OCI-LY7 (cell line): ENCODE measurements around the gene GPR89A. TPM values are rescaled to one million over a fixed set of nuclear protein-coding genes. Genes with fewer than 3 reads are reported as not detected.
"Not testable (repeated sequence)": the region's sequence is repeated elsewhere in the genome, so short reads cannot be mapped to it uniquely, and the experiment has no call there.

ENCODE experiments used
- BruUV-seq: library from RNA; stranded (reverse); fragments of 400-500 nt; replicated peaks from 2 replicates; lab custom pipeline; 2021; lab: Mats Ljungman, UMichigan
- CTCF ChIA-PET: fragments of 300-600 bp; sonication (Branson Sonifier 250); formaldehyde crosslinking; loops from one replicate; lab custom pipeline; 2022; ENCODE audit warnings: antibody characterized with exemption; ENCODE audit not compliant: unreplicated experiment; lab: Charles Lee
- POLR2A ChIA-PET: fragments of 300-600 bp; sonication (Branson Sonifier 250); formaldehyde crosslinking; loops from one replicate; lab custom pipeline; 2022; ENCODE audit warnings: antibody characterized with exemption; lab: Charles Lee
- DNase-seq: peaks from one replicate; pipeline ENCODE4 v3.0.0-alpha.2; 2015; ENCODE audit warnings: low spot score
- H2AFZ ChIP-seq: fragments of 200-600 bp; sonication (generic), shearing (Covaris generic); 2 replicates; pipeline ENCODE4 v1.6.1; 2014; ENCODE audit warnings: mild to moderate bottlenecking, antibody characterized with exemption, low read length, moderate library complexity
- H3K27ac ChIP-seq: fragments of 200-600 bp; sonication (generic); 2 replicates; pipeline ENCODE4 v1.5.1; 2014; ENCODE audit warnings: mixed run types, low read depth, mild to moderate bottlenecking, moderate library complexity, low read length, inconsistent platforms; ENCODE audit not compliant: poor library complexity, severe bottlenecking
- H3K36me3 ChIP-seq: fragments of 200-600 bp; sonication (generic); 2 replicates; pipeline ENCODE4 v1.6.1; 2014; ENCODE audit warnings: mild to moderate bottlenecking, antibody characterized with exemption, low read length, moderate library complexity, mixed read lengths; ENCODE audit not compliant: insufficient read depth
- H3K4me1 ChIP-seq: fragments of 200-600 bp; sonication (generic); 2 replicates; pipeline ENCODE4 v1.5.1; 2014; ENCODE audit warnings: mild to moderate bottlenecking, low read length; ENCODE audit not compliant: insufficient read depth, poor library complexity, severe bottlenecking
- H3K4me2 ChIP-seq: fragments of 200-600 bp; sonication (generic); 2 replicates; pipeline ENCODE4 v1.6.1; 2014; ENCODE audit warnings: mild to moderate bottlenecking, low read length
- H3K4me3 ChIP-seq: fragments of 200-600 bp; sonication (generic); 2 replicates; pipeline ENCODE4 v1.5.1; 2014; ENCODE audit warnings: mild to moderate bottlenecking, low read depth, low read length; ENCODE audit not compliant: poor library complexity, severe bottlenecking
- H3K79me2 ChIP-seq: fragments of 200-600 bp; sonication (generic); 2 replicates; pipeline ENCODE4 v1.6.1; 2016; ENCODE audit warnings: low read depth, mild to moderate bottlenecking, low read length, moderate library complexity, mixed read lengths; ENCODE audit not compliant: insufficient read depth
- H3K9me2 ChIP-seq: fragments of 200-600 bp; sonication (generic); 2 replicates; pipeline ENCODE4 v1.6.1; 2016; ENCODE audit warnings: mild to moderate bottlenecking, low read length, mixed read lengths; ENCODE audit not compliant: insufficient read depth
- H3K9me3 ChIP-seq: fragments of 200-600 bp; sonication (generic); 2 replicates; pipeline ENCODE4 v1.6.1; 2014; ENCODE audit warnings: mild to moderate bottlenecking, mixed run types, low read length, mixed read lengths
- H4K20me1 ChIP-seq: fragments of 200-600 bp; sonication (generic); 2 replicates; pipeline ENCODE4 v1.6.1; 2014; ENCODE audit warnings: mild to moderate bottlenecking, antibody characterized with exemption, low read length, moderate library complexity, mixed read lengths; ENCODE audit not compliant: insufficient read depth
- EZH2phosphoT487 ChIP-seq: fragments of 200-600 bp; sonication (generic); IDR thresholded peaks from 2 replicates; pipeline ENCODE4 v1.6.1; 2018; ENCODE audit warnings: low read depth, borderline replicate concordance, mild to moderate bottlenecking, mixed run types, antibody characterized with exemption, low read length, moderate library complexity, mixed read lengths
- intact Hi-C: fragments of 100-400 bp; cut with micrococcal nuclease; formaldehyde crosslinking; loops from one replicate; pipeline ENCODE4 v1.10.0; 2022; ENCODE audit not compliant: unreplicated experiment
- total RNA-seq, 2 experiments: library from RNA; depleted of rRNA in 1 of 2; stranded (reverse); fragments of >200 nt in 1 of 2; shearing (Covaris generic) in 1 of 2; gene quantifications; 2 replicates each; pipeline ENCODE4 v1.2.3, GENCODE V29; 2014 to 2022
- TF ChIP-seq, protein P1 (sequence below): fragments of 200-600 bp; sonication (generic); conservative IDR thresholded peaks from 2 replicates; pipeline ENCODE4 v1.5.1; 2014; ENCODE audit warnings: mild to moderate bottlenecking, antibody characterized with exemption, low read length, moderate library complexity, mixed read lengths

The GPR89A gene
- total RNA-seq, 2 experiments from 2014 or later, result 31.7 to 36.4 TPM

DNA sequence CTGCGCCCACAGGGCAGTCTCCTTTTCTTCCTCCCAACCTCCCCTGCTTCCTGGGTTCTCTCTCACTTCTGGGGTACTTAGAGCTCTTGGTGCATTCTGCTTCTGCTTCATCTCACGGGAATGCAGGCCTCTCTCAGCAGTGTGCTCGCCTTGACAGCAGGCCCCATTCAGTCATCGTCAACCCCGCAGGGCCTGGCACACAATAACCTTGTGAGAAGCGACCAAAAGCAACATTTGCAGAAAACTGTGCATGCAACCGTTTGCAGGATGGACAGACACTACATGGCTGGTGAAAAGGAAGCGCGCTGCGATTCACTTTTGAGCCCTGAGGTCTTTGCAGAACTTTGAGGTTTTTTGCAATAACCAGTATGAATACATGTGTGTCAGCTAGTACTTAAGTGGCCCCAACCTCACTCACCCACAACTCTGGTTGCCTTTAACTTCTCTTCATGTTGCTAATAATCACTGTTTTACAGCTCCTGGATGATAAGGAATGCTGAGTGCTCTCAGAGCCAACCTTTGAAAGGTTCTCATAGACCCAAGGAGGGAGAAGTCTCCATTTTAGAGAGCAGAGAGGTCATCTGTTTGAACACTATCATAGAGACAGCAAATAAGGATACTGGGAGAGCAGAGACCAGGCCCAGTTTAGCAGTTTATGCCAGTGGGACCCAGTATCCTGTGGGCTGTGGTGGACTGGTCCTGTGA is 109.0 kb downstream of the GPR89A start:
- intact Hi-C loops, result no loop called here
- H3K4me1 ChIP-seq, result peaks cover 3% of the 10 kb centered on the region

DNA sequence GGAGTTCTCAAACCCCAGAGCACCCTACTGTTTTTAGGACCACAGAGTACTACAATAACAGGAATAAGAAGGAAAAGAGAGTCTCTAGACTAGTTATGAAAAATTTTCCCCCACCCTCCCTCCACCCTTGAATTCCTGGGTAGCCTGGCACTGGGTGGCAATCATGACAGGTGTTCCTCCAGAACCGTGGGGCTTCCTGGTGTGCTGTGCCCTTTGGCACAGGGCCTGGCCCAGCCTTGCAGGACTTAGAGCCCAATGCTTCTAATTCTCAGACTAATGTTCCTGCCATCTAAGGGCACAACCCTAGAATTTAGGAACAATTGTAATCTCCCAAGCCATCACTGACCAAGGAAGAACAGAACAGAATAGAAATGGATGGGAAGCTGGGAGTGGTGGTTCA is 110.0 kb downstream of the GPR89A start:
- Histone ChIP-seq H3K4me3 (no peak overlapping the region), H4K20me1 (no peaks in the 10 kb centered on the region), H3K9me3 (no peaks in the 10 kb centered on the region), H3K4me1 (peaks cover 3% of the 10 kb centered on the region), H3K36me3 (no peaks in the 10 kb centered on the region), H3K27ac (no peak overlapping the region), H2AFZ (no peak overlapping the region), H3K4me2 (no peak overlapping the region), H3K79me2 (no peaks in the 10 kb centered on the region), H3K9me2 (no peaks in the 10 kb centered on the region)
- DNase-seq, result no peak
- intact Hi-C loops, result no loop called here
- ChIA-PET POLR2A (no interaction called here), CTCF (no interaction called here)
- TF ChIP-seq EZH2phosphoT487, result no peak
- TF ChIP-seq, protein P1, sequence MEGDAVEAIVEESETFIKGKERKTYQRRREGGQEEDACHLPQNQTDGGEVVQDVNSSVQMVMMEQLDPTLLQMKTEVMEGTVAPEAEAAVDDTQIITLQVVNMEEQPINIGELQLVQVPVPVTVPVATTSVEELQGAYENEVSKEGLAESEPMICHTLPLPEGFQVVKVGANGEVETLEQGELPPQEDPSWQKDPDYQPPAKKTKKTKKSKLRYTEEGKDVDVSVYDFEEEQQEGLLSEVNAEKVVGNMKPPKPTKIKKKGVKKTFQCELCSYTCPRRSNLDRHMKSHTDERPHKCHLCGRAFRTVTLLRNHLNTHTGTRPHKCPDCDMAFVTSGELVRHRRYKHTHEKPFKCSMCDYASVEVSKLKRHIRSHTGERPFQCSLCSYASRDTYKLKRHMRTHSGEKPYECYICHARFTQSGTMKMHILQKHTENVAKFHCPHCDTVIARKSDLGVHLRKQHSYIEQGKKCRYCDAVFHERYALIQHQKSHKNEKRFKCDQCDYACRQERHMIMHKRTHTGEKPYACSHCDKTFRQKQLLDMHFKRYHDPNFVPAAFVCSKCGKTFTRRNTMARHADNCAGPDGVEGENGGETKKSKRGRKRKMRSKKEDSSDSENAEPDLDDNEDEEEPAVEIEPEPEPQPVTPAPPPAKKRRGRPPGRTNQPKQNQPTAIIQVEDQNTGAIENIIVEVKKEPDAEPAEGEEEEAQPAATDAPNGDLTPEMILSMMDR, result no peak
- BruUV-seq, result no TSS peak

More for the DNA sequence above, 109.0 kb downstream of the GPR89A start:
- no peak for TF ChIP-seq EZH2phosphoT487
- TF ChIP-seq, protein P1, result no peak
- no TSS peak for BruUV-seq
- Histone ChIP-seq H3K9me3 (no peaks in the 10 kb centered on the region), H2AFZ (no peak overlapping the region), H3K9me2 (no peaks in the 10 kb centered on the region), H3K27ac (no peak overlapping the region), H3K36me3 (no peaks in the 10 kb centered on the region), H3K4me3 (no peak overlapping the region), H3K79me2 (no peaks in the 10 kb centered on the region), H4K20me1 (no peaks in the 10 kb centered on the region), H3K4me2 (no peak overlapping the region)
- DNase-seq, result no peak
- ChIA-PET POLR2A (no interaction called here), CTCF (interaction anchor here (1.1 kb wide), 1 partner anchor 17 kb away, joined by 3 read pairs; no protein-coding TSS in a partner anchor)

DNA sequence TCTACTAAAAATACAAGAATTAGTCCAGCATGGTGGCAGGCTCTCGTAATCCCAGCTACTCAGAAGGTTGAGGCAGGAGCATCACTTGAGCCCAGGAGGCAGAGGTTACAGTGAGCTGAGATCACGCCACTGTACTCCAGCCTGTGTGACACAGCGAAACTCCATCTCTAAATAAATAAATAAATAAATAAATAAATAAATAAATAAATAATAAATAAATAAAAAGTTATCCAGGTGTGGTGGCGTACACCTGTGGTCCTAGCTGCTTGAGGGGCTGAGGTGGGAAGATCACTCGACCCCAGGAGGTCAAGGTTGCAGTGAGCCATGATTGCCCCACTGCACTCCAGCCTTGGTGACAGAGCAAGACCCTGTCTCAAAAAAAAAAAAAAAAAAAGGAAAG is 110.7 kb downstream of the GPR89A start:
- H3K9me2 ChIP-seq, BruUV-seq, H2AFZ ChIP-seq, H3K36me3 ChIP-seq, CTCF ChIA-PET, H3K4me2 ChIP-seq, DNase-seq, intact Hi-C loops, POLR2A ChIA-PET, H3K4me3 ChIP-seq, H3K9me3 ChIP-seq, H3K27ac ChIP-seq, H3K79me2 ChIP-seq, H4K20me1 ChIP-seq, H3K4me1 ChIP-seq: not testable (repeated sequence)
